HG02588 (cell line): ENCODE measurements around the gene NDOR1.

Experiments
- ATAC-seq: cut with Tn5 transposase; IDR thresholded peaks from one replicate; pipeline ENCODE4 v1.9.1; 2021; ENCODE audit warnings: mild to moderate bottlenecking, moderate library complexity; ENCODE audit not compliant: unreplicated experiment

Gene NDOR1

GRCh38 chr9:137205126-137206069, at the start of gene NDOR1, which contains the start of gene TMEM203:
TSS of gene NDOR1 (plus strand) at chr9:137205700. CDS start at chr9:137205778, 78 bp downstream.
TSS of gene TMEM203 (minus strand) at chr9:137205648. CDS start at chr9:137205414, 234 bp downstream.
- ATAC-seq = peak; percentile 52

GRCh38 chr9:137156567-137157375, 48.7 kb upstream of the NDOR1 start:
- ATAC-seq = no peak

- ATAC-seq = no peak
These were observed 47.7 kb upstream of the NDOR1 start for GRCh38 chr9:137157618-137158415.

GRCh38 chr9:137158625-137159024, 46.9 kb upstream of the NDOR1 start:
- no peak for ATAC-seq

GRCh38 chr9:137159105-137160053, 46.1 kb upstream of the NDOR1 start:
- ATAC-seq = no peak

GRCh38 chr9:137160054-137160425, 45.5 kb upstream of the NDOR1 start:
- ATAC-seq = no peak

GRCh38 chr9:137160716-137161557, 44.6 kb upstream of the NDOR1 start:
- ATAC-seq = no peak

- ATAC-seq = no peak
These were observed 43.7 kb upstream of the NDOR1 start for GRCh38 chr9:137161558-137162486.

- ATAC-seq = no peak
These were observed 42.8 kb upstream of the NDOR1 start for GRCh38 chr9:137162505-137163364.

GRCh38 chr9:137163365-137163715, 42.2 kb upstream of the NDOR1 start:
- no peak for ATAC-seq

GRCh38 chr9:137163805-137164204, 41.7 kb upstream of the NDOR1 start:
- ATAC-seq = no peak

GRCh38 chr9:137164370-137165249, 40.9 kb upstream of the NDOR1 start:
- no peak for ATAC-seq

- no peak for ATAC-seq
These were observed 40.2 kb upstream of the NDOR1 start for GRCh38 chr9:137165250-137165836.

- no peak for ATAC-seq
These were observed 38.9 kb upstream of the NDOR1 start for GRCh38 chr9:137166380-137167229.
